Esophagus squamous epithelium (tissue), 4 donors: Measurements from ENCODE around the gene TFRC.

Source experiments
- POLR2A ChIP-seq, 4 donors: fragments of 450-650 bp; IDR thresholded peaks; one replicate each; pipeline ENCODE4 v1.6.1; 2017; ENCODE audit warnings: antibody characterized with exemption in 4 of 4, mild to moderate bottlenecking in 4 of 4, moderate library complexity in 3 of 4
- TF ChIP-seq, protein P1 (sequence below), 6 experiments: fragments of 450-650 bp in 4 of 6; fragments of 200-600 bp in 2 of 6; sonication (generic) in 2 of 6; IDR thresholded peaks; one replicate each; pipeline ENCODE4 v1.5.1; 2016 to 2019; ENCODE audit warnings: antibody characterized with exemption in 6 of 6, mild to moderate bottlenecking in 4 of 6, moderate library complexity in 4 of 6

DNA sequence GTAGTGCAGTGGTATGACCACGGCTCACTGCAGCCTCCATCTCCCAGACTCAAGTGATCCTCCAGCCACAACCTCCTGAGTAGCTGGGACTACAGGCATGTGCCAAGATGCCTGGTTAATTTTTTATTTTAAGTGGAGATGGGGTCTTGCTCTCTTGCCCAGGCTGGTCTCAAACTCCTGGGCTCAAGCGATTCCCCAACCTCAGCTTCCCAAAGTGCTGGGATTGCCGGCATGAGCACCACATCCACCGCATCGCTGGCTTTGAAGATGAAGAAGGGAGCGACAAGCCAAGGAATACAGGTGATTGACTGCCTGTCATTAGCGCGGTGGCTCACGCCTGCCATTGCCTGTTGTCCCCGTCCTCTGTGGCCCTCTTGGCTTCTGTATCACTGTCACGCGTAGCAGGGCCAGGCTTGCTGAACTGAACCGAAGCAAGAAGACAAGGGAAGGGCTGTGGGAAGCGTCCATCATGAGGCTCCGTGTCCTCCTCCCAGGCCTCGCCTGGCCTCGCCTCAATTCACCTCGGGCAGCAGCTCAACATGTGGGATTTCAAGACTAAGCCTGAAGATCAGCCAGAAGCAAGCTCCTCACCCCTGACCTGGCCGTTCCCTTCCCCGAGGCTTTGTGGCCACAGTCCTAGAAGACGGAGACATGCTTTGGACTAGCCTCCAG lies 46.4 kb upstream of the TFRC start:
- TF ChIP-seq, protein P1, sequence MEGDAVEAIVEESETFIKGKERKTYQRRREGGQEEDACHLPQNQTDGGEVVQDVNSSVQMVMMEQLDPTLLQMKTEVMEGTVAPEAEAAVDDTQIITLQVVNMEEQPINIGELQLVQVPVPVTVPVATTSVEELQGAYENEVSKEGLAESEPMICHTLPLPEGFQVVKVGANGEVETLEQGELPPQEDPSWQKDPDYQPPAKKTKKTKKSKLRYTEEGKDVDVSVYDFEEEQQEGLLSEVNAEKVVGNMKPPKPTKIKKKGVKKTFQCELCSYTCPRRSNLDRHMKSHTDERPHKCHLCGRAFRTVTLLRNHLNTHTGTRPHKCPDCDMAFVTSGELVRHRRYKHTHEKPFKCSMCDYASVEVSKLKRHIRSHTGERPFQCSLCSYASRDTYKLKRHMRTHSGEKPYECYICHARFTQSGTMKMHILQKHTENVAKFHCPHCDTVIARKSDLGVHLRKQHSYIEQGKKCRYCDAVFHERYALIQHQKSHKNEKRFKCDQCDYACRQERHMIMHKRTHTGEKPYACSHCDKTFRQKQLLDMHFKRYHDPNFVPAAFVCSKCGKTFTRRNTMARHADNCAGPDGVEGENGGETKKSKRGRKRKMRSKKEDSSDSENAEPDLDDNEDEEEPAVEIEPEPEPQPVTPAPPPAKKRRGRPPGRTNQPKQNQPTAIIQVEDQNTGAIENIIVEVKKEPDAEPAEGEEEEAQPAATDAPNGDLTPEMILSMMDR (IDR thresholded peaks at IDR 0.05): no peak
- TF ChIP-seq POLR2A (IDR thresholded peaks at IDR 0.05): no peak
